ENCODE measurements around the gene ETS1.
A peak's percentile ranks its signal among the peaks of the same experiment; 100 is the strongest.

ETS1 gene

GRCh38 chr11:128499613-128500253 lies 87.6 kb downstream of the ETS1 start:
- DNase-seq: no peak

GRCh38 chr11:128498721-128499245 lies 88.6 kb downstream of the ETS1 start:
- no peak for DNase-seq

GRCh38 chr11:128497776-128498095 lies 89.6 kb downstream of the ETS1 start:
- DNase-seq: no peak

- DNase-seq: no peak
Observed at GRCh38 chr11:128497061-128497775, 90.1 kb downstream of the ETS1 start.

GRCh38 chr11:128496692-128497060 lies 90.7 kb downstream of the ETS1 start:
- DNase-seq: no peak

GRCh38 chr11:128496249-128496648 lies 91.1 kb downstream of the ETS1 start:
- DNase-seq: no peak

- no peak for DNase-seq
Observed at GRCh38 chr11:128494418-128495332, 92.7 kb downstream of the ETS1 start.

- DNase-seq: no peak
Observed at GRCh38 chr11:128493570-128493965, 93.8 kb downstream of the ETS1 start.

GRCh38 chr11:128492903-128493569 lies 94.3 kb downstream of the ETS1 start:
- DNase-seq: no peak

- no peak for DNase-seq
Observed at GRCh38 chr11:128492461-128492860, 94.9 kb downstream of the ETS1 start.

- no peak for DNase-seq
Observed at GRCh38 chr11:128491195-128491936, 96.0 kb downstream of the ETS1 start.

- no peak for DNase-seq
Observed at GRCh38 chr11:128490092-128490491, 97.3 kb downstream of the ETS1 start.

- DNase-seq: no peak
Observed at GRCh38 chr11:128488471-128488870, 98.9 kb downstream of the ETS1 start.

GRCh38 chr11:128487978-128488377 lies 99.4 kb downstream of the ETS1 start:
- no peak for DNase-seq

GRCh38 chr11:128484172-128484571 lies 103.2 kb downstream of the ETS1 start:
- no peak for DNase-seq

- DNase-seq: no peak
Observed at GRCh38 chr11:128483211-128483788, 104.1 kb downstream of the ETS1 start.

- DNase-seq: peak; percentile 59
Observed at GRCh38 chr11:128482512-128483191, 104.7 kb downstream of the ETS1 start.

- DNase-seq: no peak
Observed at GRCh38 chr11:128482092-128482491, 105.3 kb downstream of the ETS1 start.

GRCh38 chr11:128481135-128481534 lies 106.2 kb downstream of the ETS1 start:
- no peak for DNase-seq

- DNase-seq: no peak
Observed at GRCh38 chr11:128480665-128481064, 106.7 kb downstream of the ETS1 start.

- DNase-seq: no peak
Observed at GRCh38 chr11:128480066-128480465, 107.3 kb downstream of the ETS1 start.
